ENCODE results near the gene HSPA12A. TPM values are rescaled to one million over a fixed set of nuclear protein-coding genes. Genes with fewer than 3 reads are reported as not detected.
A peak's percentile ranks its signal among the peaks of the same experiment; 100 is the strongest.

Gene HSPA12A
- total RNA-seq, 2 donors from 2014 or later: 13.9 to 15.4 TPM

- Mint-ChIP-seq H3K27me3 (ENCODE audit: insufficient read depth) (peaks cover 40% of the 10 kb centered on the region), H3K9me3 (no peaks in the 10 kb centered on the region), H3K4me3 (no peak overlapping the region), H3K36me3 (ENCODE audit: low read depth) (no peaks in the 10 kb centered on the region), H3K27ac (no peak overlapping the region), H3K4me1 (peaks cover 29% of the 10 kb centered on the region)
- DNase-seq: no peak
- H3K9ac ChIP-seq (ENCODE audit: extremely low read depth, low read length, poor library complexity, severe bottlenecking): no peak overlapping the region
- no peaks in the 10 kb centered on the region for H3K9me3 ChIP-seq (ENCODE audit: control insufficient read depth, low read length)
- no peaks in the 10 kb centered on the region for H3K36me3 ChIP-seq (ENCODE audit: control insufficient read depth, insufficient read depth, low read length)
- H3K4me3 ChIP-seq (ENCODE audit: low read length): no peak overlapping the region
- 93 to 95% methylated on average over 8 to 9 of the region's 9 CpGs for WGBS, 2 experiments (ENCODE audit: insufficient coverage in 1 of 2, insufficient read length in 1 of 2)
- no peak overlapping the region for H3K27ac ChIP-seq (ENCODE audit: low read depth, low read length)
- H3K27me3 ChIP-seq (ENCODE audit: control insufficient read depth, insufficient read depth, low read length, poor library complexity, severe bottlenecking): peaks cover 49% of the 10 kb centered on the region
- H3K4me1 ChIP-seq (ENCODE audit: control insufficient read depth, insufficient read depth, low read length): peaks cover 5% of the 10 kb centered on the region
- TF ChIP-seq, protein P1, sequence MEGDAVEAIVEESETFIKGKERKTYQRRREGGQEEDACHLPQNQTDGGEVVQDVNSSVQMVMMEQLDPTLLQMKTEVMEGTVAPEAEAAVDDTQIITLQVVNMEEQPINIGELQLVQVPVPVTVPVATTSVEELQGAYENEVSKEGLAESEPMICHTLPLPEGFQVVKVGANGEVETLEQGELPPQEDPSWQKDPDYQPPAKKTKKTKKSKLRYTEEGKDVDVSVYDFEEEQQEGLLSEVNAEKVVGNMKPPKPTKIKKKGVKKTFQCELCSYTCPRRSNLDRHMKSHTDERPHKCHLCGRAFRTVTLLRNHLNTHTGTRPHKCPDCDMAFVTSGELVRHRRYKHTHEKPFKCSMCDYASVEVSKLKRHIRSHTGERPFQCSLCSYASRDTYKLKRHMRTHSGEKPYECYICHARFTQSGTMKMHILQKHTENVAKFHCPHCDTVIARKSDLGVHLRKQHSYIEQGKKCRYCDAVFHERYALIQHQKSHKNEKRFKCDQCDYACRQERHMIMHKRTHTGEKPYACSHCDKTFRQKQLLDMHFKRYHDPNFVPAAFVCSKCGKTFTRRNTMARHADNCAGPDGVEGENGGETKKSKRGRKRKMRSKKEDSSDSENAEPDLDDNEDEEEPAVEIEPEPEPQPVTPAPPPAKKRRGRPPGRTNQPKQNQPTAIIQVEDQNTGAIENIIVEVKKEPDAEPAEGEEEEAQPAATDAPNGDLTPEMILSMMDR (conservative IDR thresholded peaks at IDR 0.05): no peak
Measured at GRCh38 chr10:116699049-116699448, 43.3 kb downstream of the HSPA12A start.

- Histone ChIP-seq H3K4me3 (ENCODE audit: low read length) (no peak overlapping the region), H3K4me1 (ENCODE audit: control insufficient read depth, insufficient read depth, low read length) (peaks cover 5% of the 10 kb centered on the region), H3K27me3 (ENCODE audit: control insufficient read depth, insufficient read depth, low read length, poor library complexity, severe bottlenecking) (peaks cover 49% of the 10 kb centered on the region), H3K27ac (ENCODE audit: low read depth, low read length) (no peak overlapping the region), H3K9ac (ENCODE audit: extremely low read depth, low read length, poor library complexity, severe bottlenecking) (no peak overlapping the region), H3K36me3 (ENCODE audit: control insufficient read depth, insufficient read depth, low read length) (no peaks in the 10 kb centered on the region), H3K9me3 (ENCODE audit: control insufficient read depth, low read length) (no peaks in the 10 kb centered on the region)
- TF ChIP-seq, protein P1 (conservative IDR thresholded peaks at IDR 0.05): peak; percentile 45
- WGBS, 2 experiments (ENCODE audit: insufficient coverage in 1 of 2, insufficient read length in 1 of 2): 89 to 94% methylated on average over 7 to 9 of the region's 9 CpGs
- Mint-ChIP-seq H3K27ac (no peak overlapping the region), H3K4me1 (peaks cover 34% of the 10 kb centered on the region), H3K9me3 (no peaks in the 10 kb centered on the region), H3K36me3 (ENCODE audit: low read depth) (no peaks in the 10 kb centered on the region), H3K4me3 (no peak overlapping the region), H3K27me3 (ENCODE audit: insufficient read depth) (peaks cover 40% of the 10 kb centered on the region)
- DNase-seq: no peak
Measured at GRCh38 chr10:116698364-116698763, 44.0 kb downstream of the HSPA12A start.

DNA sequence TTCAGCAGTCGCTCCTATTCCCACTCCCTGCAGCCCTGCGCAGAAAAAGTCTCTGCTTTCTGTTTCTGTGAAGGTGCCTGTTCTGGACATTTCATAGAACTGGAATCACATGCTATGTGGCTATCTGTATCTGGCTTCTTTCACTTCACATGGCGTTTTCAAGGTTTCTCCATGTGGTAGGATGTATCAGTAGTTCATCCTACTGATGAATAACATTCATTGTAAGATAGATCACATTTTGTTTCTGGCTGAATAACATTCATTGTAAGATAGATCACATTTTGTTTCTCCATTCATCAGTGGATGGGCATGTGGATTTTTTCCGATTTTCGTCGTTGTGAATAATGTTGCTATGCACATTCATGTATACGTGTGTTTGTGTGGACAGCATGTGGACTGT, 44.5 kb downstream of the HSPA12A start:
- H3K27me3 Mint-ChIP-seq (ENCODE audit: insufficient read depth): peaks cover 40% of the 10 kb centered on the region
- H3K27me3 ChIP-seq (ENCODE audit: control insufficient read depth, insufficient read depth, low read length, poor library complexity, severe bottlenecking): peaks cover 49% of the 10 kb centered on the region

More for the DNA sequence above, 44.5 kb downstream of the HSPA12A start:
- TF ChIP-seq, protein P1 (conservative IDR thresholded peaks at IDR 0.05): no peak
- no peak for DNase-seq
- no peak overlapping the region for H3K4me3 ChIP-seq (ENCODE audit: low read length)
- H3K9ac ChIP-seq (ENCODE audit: extremely low read depth, low read length, poor library complexity, severe bottlenecking): no peak overlapping the region
- Mint-ChIP-seq H3K4me1 (peaks cover 37% of the 10 kb centered on the region), H3K9me3 (no peaks in the 10 kb centered on the region), H3K27ac (no peak overlapping the region), H3K4me3 (no peak overlapping the region), H3K36me3 (ENCODE audit: low read depth) (no peaks in the 10 kb centered on the region)
- H3K27ac ChIP-seq (ENCODE audit: low read depth, low read length): no peak overlapping the region
- peaks cover 5% of the 10 kb centered on the region for H3K4me1 ChIP-seq (ENCODE audit: control insufficient read depth, insufficient read depth, low read length)
- 88 to 89% methylated on average over 6 to 7 of the region's 7 CpGs for WGBS, 2 experiments (ENCODE audit: insufficient coverage in 1 of 2, insufficient read length in 1 of 2)
- no peaks in the 10 kb centered on the region for H3K36me3 ChIP-seq (ENCODE audit: control insufficient read depth, insufficient read depth, low read length)
- H3K9me3 ChIP-seq (ENCODE audit: control insufficient read depth, low read length): no peaks in the 10 kb centered on the region

Data from endodermal cell (in vitro differentiated cells).